Keratinocyte (primary cell): Measurements from ENCODE around the gene PAM16. TPM values are rescaled to one million over a fixed set of nuclear protein-coding genes. Genes with fewer than 3 reads are reported as not detected.

Source experiments
- DNase-seq: peaks from one replicate; pipeline ENCODE4 v3.0.0-alpha.2; 2011; ENCODE audit warnings: low read depth, missing footprints, low spot score
- FAIRE-seq: peaks from 2 replicates; lab custom pipeline; 2011; peaks lifted over from hg19 to GRCh38; lab: Jason Lieb, UNC
- H2AFZ ChIP-seq: 2 replicates; pipeline ENCODE4 v1.6.0; 2012; ENCODE audit warnings: low read length, control low read depth, inconsistent platforms; ENCODE audit not compliant: control insufficient read depth
- H3K27ac ChIP-seq: 2 replicates; pipeline ENCODE4 v1.5.1; 2011; ENCODE audit warnings: low read length; ENCODE audit not compliant: control insufficient read depth, insufficient read depth
- H3K27me3 ChIP-seq: 3 replicates; pipeline ENCODE4 v1.6.0; 2011; ENCODE audit warnings: low read length; ENCODE audit not compliant: control insufficient read depth, insufficient read depth; ENCODE audit errors: extremely low read depth
- H3K36me3 ChIP-seq, 2 experiments: 2 replicates in 1 of 2; 3 replicates in 1 of 2; pipeline ENCODE4 v1.5.1; 2011; ENCODE audit warnings: low read length in 2 of 2, mild to moderate bottlenecking in 1 of 2; ENCODE audit not compliant: control insufficient read depth in 2 of 2, insufficient read depth in 2 of 2; ENCODE audit errors: extremely low read depth in 1 of 2
- H3K4me1 ChIP-seq: 3 replicates; pipeline ENCODE4 v1.5.1; 2011; ENCODE audit warnings: low read length; ENCODE audit not compliant: control insufficient read depth, insufficient read depth; ENCODE audit errors: extremely low read depth
- H3K4me2 ChIP-seq: 3 replicates; pipeline ENCODE4 v1.6.0; 2011; ENCODE audit warnings: low read depth, low read length; ENCODE audit not compliant: control insufficient read depth, insufficient read depth; ENCODE audit errors: extremely low read depth
- H3K4me3 ChIP-seq, 3 experiments: fragments of 200-600 bp in 1 of 3; sonication (generic) in 1 of 3; 2 replicates in 2 of 3; 3 replicates in 1 of 3; pipeline ENCODE4 v1.5.1; 2011 to 2016; ENCODE audit warnings: low read length in 3 of 3, mild to moderate bottlenecking in 3 of 3, control low read depth in 2 of 3, inconsistent platforms in 1 of 3, low read depth in 1 of 3, mixed read lengths in 1 of 3, mixed run types in 1 of 3, moderate library complexity in 1 of 3; ENCODE audit not compliant: control insufficient read depth in 2 of 3, insufficient read depth in 2 of 3; ENCODE audit errors: extremely low read depth in 1 of 3
- H3K79me2 ChIP-seq: 2 replicates; pipeline ENCODE4 v1.6.0; 2012; ENCODE audit warnings: low read length; ENCODE audit not compliant: control insufficient read depth, insufficient read depth
- H3K9ac ChIP-seq: 3 replicates; pipeline ENCODE4 v1.6.0; 2011; ENCODE audit warnings: low read length; ENCODE audit not compliant: control insufficient read depth, insufficient read depth; ENCODE audit errors: extremely low read depth
- H3K9me1 ChIP-seq: 3 replicates; pipeline ENCODE4 v1.6.0; 2011; ENCODE audit warnings: low read length; ENCODE audit not compliant: control insufficient read depth, insufficient read depth; ENCODE audit errors: extremely low read depth
- H3K9me3 ChIP-seq: 2 replicates; pipeline ENCODE4 v1.5.1; 2012; ENCODE audit warnings: low read depth, low read length; ENCODE audit not compliant: control insufficient read depth
- H4K20me1 ChIP-seq: 3 replicates; pipeline ENCODE4 v1.6.0; 2011; ENCODE audit warnings: low read length; ENCODE audit not compliant: control insufficient read depth, insufficient read depth; ENCODE audit errors: extremely low read depth
- EZH2 ChIP-seq: IDR thresholded peaks from one replicate; pipeline ENCODE4 v1.6.1; 2012; ENCODE audit warnings: inconsistent platforms, mild to moderate bottlenecking, low read length, moderate library complexity
- dilution Hi-C: fragments of 300-500 bp; cut with MboI; formaldehyde crosslinking; loops from one replicate; pipeline ENCODE4 v1.7.0; 2020; ENCODE audit warnings: low sequenced_read_pairs; ENCODE audit not compliant: extremely low pct_ligation_motif_present
- polyA plus RNA-seq, 5 experiments: library from polyadenylated mRNA; depleted of rRNA in 3 of 5; stranded (reverse) in 3 of 5; stranded (forward) in 1 of 5; unstranded in 1 of 5; fragments of >200 nt; gene quantifications; 1 replicate in 1 of 5; 2 replicates in 3 of 5; 3 replicates in 1 of 5; pipeline versions ENCODE4 v1.2.1 to v1.2.3, GENCODE V29; 2011 to 2012; ENCODE audit warnings: missing spikeins in 2 of 5, low read depth in 1 of 5, low replicate concordance in 1 of 5
- TF ChIP-seq, protein P1 (sequence below), 3 experiments: IDR thresholded peaks in 1 of 3; conservative IDR thresholded peaks in 1 of 3; optimal IDR thresholded peaks in 1 of 3; 2 replicates in 2 of 3; 3 replicates in 1 of 3; pipeline versions ENCODE3 to v1.5.1; 2011; ENCODE audit warnings: low read length in 3 of 3, mild to moderate bottlenecking in 3 of 3, moderate library complexity in 2 of 3, control low read depth in 1 of 3, inconsistent platforms in 1 of 3; ENCODE audit not compliant: insufficient read depth in 2 of 3; ENCODE audit errors: extremely low read depth in 1 of 3

The PAM16 gene
- polyA plus RNA-seq, 1 donor (not counting 4 experiments of a cell fraction or from before 2014, with no cell fraction given) = 32.7 TPM

DNA sequence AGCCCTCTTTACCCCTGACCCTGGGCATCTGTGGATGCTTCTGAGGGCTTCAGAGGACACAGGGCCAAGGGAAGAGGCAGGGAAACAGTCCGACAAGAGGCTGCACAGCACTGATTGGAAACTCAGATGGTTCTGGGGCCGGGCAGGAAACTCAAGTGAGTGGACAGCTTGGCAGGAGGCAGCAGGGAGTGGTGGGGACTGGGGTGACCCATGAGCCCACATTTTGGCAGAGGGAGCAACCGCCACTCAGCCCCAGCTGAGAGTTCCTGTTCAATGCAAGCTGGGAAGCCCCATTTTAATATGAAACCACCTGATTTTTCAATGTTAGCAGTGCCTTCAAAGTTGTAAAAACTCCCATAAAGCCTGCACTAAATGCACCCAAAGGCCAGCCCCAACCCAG, 19.0 kb upstream of the PAM16 start:
- no peak overlapping the region for H3K4me2 ChIP-seq
- dilution Hi-C loops = no loop called here
- no peaks in the 10 kb centered on the region for H3K36me3 ChIP-seq
- H3K4me3 ChIP-seq = no peak overlapping the region
- no peaks in the 10 kb centered on the region for H3K9me3 ChIP-seq
- H2AFZ ChIP-seq = no peak overlapping the region
- H3K9me1 ChIP-seq = peaks cover 3% of the 10 kb centered on the region
- no peaks in the 10 kb centered on the region for H3K27me3 ChIP-seq
- H3K27ac ChIP-seq = no peak overlapping the region
- DNase-seq (no peak), FAIRE-seq (no peak)
- TF ChIP-seq, protein P1, sequence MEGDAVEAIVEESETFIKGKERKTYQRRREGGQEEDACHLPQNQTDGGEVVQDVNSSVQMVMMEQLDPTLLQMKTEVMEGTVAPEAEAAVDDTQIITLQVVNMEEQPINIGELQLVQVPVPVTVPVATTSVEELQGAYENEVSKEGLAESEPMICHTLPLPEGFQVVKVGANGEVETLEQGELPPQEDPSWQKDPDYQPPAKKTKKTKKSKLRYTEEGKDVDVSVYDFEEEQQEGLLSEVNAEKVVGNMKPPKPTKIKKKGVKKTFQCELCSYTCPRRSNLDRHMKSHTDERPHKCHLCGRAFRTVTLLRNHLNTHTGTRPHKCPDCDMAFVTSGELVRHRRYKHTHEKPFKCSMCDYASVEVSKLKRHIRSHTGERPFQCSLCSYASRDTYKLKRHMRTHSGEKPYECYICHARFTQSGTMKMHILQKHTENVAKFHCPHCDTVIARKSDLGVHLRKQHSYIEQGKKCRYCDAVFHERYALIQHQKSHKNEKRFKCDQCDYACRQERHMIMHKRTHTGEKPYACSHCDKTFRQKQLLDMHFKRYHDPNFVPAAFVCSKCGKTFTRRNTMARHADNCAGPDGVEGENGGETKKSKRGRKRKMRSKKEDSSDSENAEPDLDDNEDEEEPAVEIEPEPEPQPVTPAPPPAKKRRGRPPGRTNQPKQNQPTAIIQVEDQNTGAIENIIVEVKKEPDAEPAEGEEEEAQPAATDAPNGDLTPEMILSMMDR (optimal IDR thresholded peaks at IDR 0.05 in 1 of 3, IDR thresholded peaks at IDR 0.05 in 1 of 3, conservative IDR thresholded peaks at IDR 0.05 in 1 of 3; ENCODE audit: extremely low read depth in 1 of 3, insufficient read depth in 2 of 3, low read length in 3 of 3) = no peak
- TF ChIP-seq EZH2 = no peak
- peaks cover 3% of the 10 kb centered on the region for H4K20me1 ChIP-seq
- no peak overlapping the region for H3K9ac ChIP-seq
- H3K79me2 ChIP-seq = no peaks in the 10 kb centered on the region
- peaks cover 36% of the 10 kb centered on the region for H3K4me1 ChIP-seq

DNA sequence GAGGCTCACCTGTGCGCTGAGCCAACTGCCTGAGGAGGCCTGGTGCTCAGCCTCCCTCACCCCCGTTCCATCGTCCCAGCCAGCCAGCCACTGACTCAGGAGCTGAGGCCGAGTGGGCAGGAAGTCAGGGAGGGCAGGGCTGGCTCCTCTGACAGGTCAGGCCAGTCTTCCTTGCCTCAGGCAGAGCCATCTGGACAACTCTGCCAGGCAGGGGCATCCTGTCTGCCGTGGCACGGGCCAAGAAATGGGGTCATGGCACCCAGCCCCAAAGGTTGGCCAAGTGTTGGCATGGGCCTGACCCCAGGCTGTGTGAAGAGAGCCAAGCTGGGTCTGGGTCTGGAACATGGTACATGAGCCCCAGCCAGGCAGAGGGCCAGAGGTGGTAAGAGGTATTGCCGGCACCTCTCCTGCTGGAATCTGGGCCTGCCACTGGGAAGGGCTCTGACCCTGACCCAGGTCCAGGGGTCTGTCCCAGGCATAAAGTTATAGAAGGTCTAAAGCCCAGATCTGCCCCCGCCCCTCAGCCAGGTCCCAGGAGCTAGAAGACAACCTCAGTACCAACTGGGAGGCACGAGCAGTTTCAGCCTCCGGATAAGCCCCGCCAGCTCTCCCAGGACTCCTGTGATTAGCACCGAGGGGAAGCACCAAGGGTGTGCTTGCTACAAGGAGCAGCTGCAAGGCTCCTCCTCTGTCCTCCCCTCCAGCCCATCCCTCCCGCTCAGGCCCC, 18.0 kb upstream of the PAM16 start:
- peaks cover 3% of the 10 kb centered on the region for H4K20me1 ChIP-seq
- H3K4me3 ChIP-seq = no peak overlapping the region
- dilution Hi-C loops = no loop called here

More for the DNA sequence above, 18.0 kb upstream of the PAM16 start:
- H3K9me3 ChIP-seq = no peaks in the 10 kb centered on the region
- H3K9me1 ChIP-seq = peaks cover 3% of the 10 kb centered on the region
- H3K27ac ChIP-seq = no peak overlapping the region
- H2AFZ ChIP-seq = no peak overlapping the region
- TF ChIP-seq EZH2 = no peak
- TF ChIP-seq, protein P1 (optimal IDR thresholded peaks at IDR 0.05 in 1 of 3, IDR thresholded peaks at IDR 0.05 in 1 of 3, conservative IDR thresholded peaks at IDR 0.05 in 1 of 3; ENCODE audit: extremely low read depth in 1 of 3, insufficient read depth in 2 of 3, low read length in 3 of 3) = no peak
- peaks cover 28% of the 10 kb centered on the region for H3K4me1 ChIP-seq
- H3K9ac ChIP-seq = no peak overlapping the region
- H3K36me3 ChIP-seq = peaks cover 0 to 1% of the 10 kb centered on the region in 2 experiments
- FAIRE-seq = peak; percentile 70
- H3K4me2 ChIP-seq = peak overlapping the region; percentile 45
- H3K27me3 ChIP-seq = no peaks in the 10 kb centered on the region
- no peak for DNase-seq
- H3K79me2 ChIP-seq = no peaks in the 10 kb centered on the region
